Activated CD8-positive, alpha-beta memory T cell treated with anti-CD3 and anti-CD28 coated beads, Interleukin-2, amount 50 U/mL, for 48 hours (primary cell): Measurements from ENCODE around the gene OCEL1.
A peak's percentile ranks its signal among the peaks of the same experiment; 100 is the strongest.
"Not testable (repeated sequence)": the region's sequence is repeated elsewhere in the genome, so short reads cannot be mapped to it uniquely, and the experiment has no call there.

ENCODE experiments used
- DNase-seq: peaks from one replicate; pipeline ENCODE4 v3.0.0-alpha.2; 2020

OCEL1 gene

GRCh38 chr19:17226002-17226933 is at the start of gene OCEL1:
Gene OCEL1 (plus strand): TSS chr19:17226226. CDS start chr19:17226248, 22 bp downstream.
- peak; percentile 97 for DNase-seq

- DNase-seq: no peak
Observed at GRCh38 chr19:17178291-17178690, 47.7 kb upstream of the OCEL1 start.

- DNase-seq: no peak
Observed at GRCh38 chr19:17180997-17181702, 44.9 kb upstream of the OCEL1 start.

- DNase-seq: peak; percentile 69
Observed at GRCh38 chr19:17183271-17183761, 42.7 kb upstream of the OCEL1 start.

- peak; percentile 62 for DNase-seq
Observed at GRCh38 chr19:17183858-17184321, 42.1 kb upstream of the OCEL1 start.

GRCh38 chr19:17184371-17184841 is 41.6 kb upstream of the OCEL1 start:
- DNase-seq: peak; percentile 68

- DNase-seq: no peak
Observed at GRCh38 chr19:17185590-17185989, 40.4 kb upstream of the OCEL1 start.

GRCh38 chr19:17191736-17192135 is 34.3 kb upstream of the OCEL1 start:
- not testable (repeated sequence) for DNase-seq

- DNase-seq: no peak
Observed at GRCh38 chr19:17192751-17193150, 33.3 kb upstream of the OCEL1 start.

GRCh38 chr19:17194608-17195007 is 31.4 kb upstream of the OCEL1 start:
- no peak for DNase-seq

GRCh38 chr19:17195106-17195505 is 30.9 kb upstream of the OCEL1 start:
- peak; percentile 40 for DNase-seq

GRCh38 chr19:17196610-17197009 is 29.4 kb upstream of the OCEL1 start:
- no peak for DNase-seq

GRCh38 chr19:17197666-17198065 is 28.4 kb upstream of the OCEL1 start:
- no peak for DNase-seq

- DNase-seq: no peak
Observed at GRCh38 chr19:17200408-17201079, 25.5 kb upstream of the OCEL1 start.

GRCh38 chr19:17202249-17202648 is 23.8 kb upstream of the OCEL1 start:
- no peak for DNase-seq

GRCh38 chr19:17202713-17203112 is 23.3 kb upstream of the OCEL1 start:
- DNase-seq: no peak

GRCh38 chr19:17205237-17206140 is 20.5 kb upstream of the OCEL1 start:
- peak; percentile 72 for DNase-seq

- DNase-seq: no peak
Observed at GRCh38 chr19:17206736-17207581, 19.1 kb upstream of the OCEL1 start.

GRCh38 chr19:17209126-17210036 is 16.6 kb upstream of the OCEL1 start:
- DNase-seq: peak; percentile 81

- no peak for DNase-seq
Observed at GRCh38 chr19:17210296-17210695, 15.7 kb upstream of the OCEL1 start.
